Stimulated activated CD4-positive, alpha-beta T cell treated with anti-CD3 and anti-CD28 coated beads, Interleukin-15, amount 100 ng/mL, for 24 hours (primary cell): ENCODE results near the gene LAMTOR5.
"Not testable (repeated sequence)": the region's sequence is repeated elsewhere in the genome, so short reads cannot be mapped to it uniquely, and the experiment has no call there.

ENCODE experiments used
- DNase-seq: peaks from one replicate; pipeline ENCODE4 v3.0.0-alpha.2; 2020

LAMTOR5 gene

GRCh38 chr1:110425612-110426152, 18.2 kb upstream of the LAMTOR5 start:
- no peak for DNase-seq

DNA sequence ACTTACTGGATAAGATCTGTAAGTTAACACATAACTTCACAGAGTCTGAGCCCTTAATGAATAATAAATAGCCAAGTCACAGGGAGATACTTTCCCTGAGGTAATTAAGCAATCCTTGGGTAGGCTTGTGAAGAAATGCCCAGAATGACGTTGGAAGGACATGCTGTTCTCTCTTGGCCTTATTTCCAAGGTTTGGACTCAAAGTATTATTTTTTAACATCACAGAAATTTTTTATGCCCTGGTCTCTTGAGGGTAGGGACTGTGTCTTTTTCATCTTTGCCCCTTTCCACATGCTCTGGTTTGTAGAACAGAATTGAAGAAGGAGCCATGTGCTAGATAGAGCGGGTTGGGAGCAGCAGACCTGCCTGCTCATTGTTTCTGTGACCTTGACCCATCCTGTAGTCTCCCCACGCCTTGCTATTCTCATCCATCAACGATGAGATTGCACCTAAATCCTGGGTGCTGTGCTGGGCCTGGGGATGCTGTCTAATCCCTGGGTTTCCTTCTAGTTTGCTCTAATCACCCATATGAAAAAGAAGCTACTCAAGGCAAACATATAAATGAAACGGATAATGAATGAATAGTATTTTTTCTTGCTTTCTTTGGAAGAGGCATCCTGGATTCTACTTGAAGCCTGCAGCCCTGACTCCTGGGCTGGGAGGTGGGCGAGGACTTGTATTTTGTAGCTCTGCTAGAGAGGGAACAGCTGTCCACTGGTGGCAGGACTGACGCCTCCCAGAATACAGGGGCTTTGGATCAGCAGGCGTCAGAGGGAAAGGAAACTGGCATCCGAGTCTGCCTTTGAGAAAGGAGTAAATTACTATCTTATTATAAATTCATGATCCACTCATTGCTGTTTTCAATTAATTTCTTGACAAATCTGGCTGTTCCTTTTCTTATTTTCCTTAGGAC, 17.5 kb upstream of the LAMTOR5 start:
- DNase-seq = no peak

DNA sequence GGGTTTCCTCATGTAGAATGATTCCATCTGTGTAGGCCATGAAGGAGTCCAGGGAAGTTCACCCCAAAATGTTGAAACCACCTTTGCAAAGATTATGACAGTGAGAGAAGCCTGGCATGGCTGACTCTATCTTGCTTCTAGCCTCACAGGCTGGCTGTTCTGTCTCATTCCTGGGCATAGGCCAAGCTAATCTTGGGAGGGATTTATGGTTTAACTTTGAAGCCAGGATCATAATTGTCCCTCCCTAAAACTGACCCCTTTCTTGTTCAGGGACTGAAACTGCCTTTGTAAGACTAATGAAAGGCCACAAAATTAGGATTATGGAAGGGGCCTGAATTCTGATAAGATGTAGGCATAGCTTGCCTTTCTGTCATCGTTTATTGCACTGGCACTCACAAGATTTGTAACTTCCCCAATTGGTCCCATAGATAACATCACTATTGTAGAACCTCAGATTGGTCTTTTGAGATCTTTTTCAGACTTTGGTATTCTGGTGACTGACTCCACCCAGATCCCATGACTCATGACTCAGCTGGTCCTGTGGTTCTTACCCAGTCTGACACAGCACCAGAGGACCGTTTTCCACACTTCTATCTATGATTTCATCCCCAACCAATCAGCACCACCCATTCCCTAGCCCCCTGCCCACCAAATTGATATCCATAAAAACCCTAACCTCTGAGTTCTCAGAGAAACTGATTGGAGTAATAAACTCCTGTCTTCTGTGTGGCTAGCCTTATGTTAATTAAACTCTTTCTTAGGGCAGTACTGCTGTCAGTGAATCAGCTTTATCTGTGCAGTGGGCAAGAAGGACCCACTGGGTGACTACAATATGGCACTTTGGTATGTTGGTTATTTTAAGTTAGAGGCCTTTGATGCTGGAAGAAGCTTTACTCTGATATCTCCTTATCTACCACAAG, 13.6 kb upstream of the LAMTOR5 start:
- DNase-seq = peak; percentile 19

DNA sequence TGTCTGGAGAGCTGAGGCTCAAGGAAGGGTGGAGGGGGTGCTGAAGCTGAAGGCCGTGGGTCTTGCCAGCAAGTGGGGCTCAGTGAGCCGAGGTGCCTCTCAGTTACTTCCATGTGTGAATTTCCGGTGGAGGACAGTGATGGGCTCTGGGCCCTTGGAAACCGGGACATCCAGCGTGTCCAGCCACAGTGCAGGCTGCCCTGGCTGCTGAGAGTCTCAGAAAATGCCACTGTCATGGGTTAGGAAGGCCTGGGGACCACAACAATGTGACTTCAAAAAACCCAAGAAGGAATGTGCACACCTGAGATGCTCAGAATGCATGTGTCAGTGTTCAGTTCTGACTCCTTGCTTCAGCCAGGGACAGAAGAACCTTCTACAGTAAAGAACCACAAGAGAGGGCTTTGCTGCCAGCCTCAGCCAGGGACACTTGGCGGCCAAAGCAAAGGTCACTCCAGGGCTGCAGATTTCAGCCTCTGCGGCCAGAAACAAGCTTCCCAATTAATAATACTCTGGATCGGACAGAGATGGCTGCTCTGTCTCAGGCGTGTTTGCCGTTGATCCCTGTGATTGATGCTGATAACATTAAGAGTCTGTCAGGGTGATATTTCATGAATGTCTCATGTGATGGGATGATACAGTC, 12.6 kb upstream of the LAMTOR5 start:
- no peak for DNase-seq

- no peak for DNase-seq
These were observed 11.2 kb upstream of the LAMTOR5 start for GRCh38 chr1:110418729-110419128.

DNA sequence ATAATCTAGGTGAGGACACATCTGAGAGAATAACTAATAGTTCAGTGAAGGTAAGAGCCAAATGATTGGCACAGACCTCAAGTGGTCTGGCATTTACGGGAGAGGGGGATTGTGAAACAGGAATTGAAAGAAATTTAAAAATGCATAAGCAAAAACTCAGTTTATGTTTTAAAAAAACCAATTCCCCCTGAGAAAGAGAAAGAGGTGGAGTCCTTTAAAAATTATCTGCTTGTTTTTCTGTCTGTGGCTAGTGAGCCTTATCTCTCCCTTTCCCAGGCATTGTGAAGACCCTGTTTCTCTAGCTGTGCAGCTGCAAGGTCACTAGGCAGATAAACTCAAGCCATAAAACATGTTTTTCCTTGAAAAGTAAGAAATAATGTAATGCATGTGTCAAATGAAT, 5.6 kb upstream of the LAMTOR5 start:
- not testable (repeated sequence) for DNase-seq

GRCh38 chr1:110412576-110412975, 5.1 kb upstream of the LAMTOR5 start:
- DNase-seq = peak; percentile 71

DNA sequence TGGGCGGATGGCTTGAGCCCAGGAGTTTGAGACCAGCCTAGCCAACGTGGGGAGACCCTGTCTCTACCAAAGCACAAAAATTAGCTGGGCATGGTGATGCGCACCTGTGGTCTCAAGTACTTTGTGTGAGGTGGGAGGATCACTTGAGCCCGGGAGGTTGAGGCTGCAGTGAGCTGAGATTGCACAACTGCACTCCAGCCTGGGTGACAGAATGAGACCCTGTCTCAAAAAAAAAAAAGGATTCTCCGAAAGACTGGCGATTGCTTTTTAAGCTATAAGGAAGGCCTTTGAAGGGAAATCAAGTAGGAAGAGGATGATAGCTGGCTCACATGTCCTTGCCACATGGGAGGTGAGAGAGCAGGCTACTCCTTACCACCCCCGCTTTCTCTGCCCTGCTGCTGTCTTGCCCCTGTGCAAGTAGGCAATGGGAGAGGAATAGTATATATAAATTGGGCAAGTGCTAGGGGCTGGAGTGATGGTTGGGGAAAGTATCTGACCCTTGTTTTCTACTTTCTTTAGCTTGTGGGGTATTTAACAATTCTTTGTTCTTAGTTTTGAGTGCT, 3.8 kb upstream of the LAMTOR5 start:
- no peak for DNase-seq

GRCh38 chr1:110409316-110409715, 1.8 kb upstream of the LAMTOR5 start:
- DNase-seq = no peak

DNA sequence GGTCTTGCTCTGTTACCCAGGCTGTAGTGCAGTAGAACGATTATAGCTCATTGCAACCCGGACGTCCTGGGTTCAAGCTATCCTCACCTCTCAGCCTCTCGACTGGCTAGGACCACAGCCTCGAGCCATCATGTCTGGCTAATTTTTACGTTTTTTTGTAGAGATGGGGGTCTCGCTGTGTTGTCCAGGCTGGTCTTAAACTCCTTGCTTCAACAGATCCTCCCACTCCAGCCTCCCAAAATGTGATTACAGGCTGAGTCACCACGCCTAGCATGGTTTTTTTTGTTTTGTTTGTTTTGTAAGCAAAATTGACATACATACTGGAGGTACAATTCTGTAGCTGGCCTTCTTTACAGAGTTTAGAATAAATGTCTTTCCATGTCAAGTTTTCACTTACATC, 994 bp upstream of the LAMTOR5 start:
- no peak for DNase-seq

GRCh38 chr1:110406407-110406806, 1.1 kb downstream of the LAMTOR5 start:
- not testable (repeated sequence) for DNase-seq

DNA sequence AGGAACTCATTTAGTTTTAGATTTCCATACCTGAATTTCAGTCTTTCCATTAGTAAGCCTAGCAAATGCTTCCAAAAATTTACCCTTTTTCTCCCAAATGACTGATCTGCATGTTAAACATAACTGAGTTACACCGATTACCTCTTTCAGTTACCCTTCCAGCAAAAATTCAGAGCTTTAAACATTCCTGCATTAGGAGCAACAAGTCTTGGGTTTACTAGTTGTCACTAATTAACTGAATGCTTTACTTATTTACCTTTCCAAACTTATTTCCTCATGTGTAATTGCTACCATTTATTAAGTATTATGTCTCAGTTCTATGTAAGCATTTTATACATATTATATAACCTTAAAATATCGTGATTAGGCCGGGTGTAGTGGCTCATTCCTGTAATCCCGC, 3.1 kb downstream of the LAMTOR5 start:
- DNase-seq = no peak

- no peak for DNase-seq
These were observed 3.7 kb downstream of the LAMTOR5 start for GRCh38 chr1:110403805-110404204.

- DNase-seq = not testable (repeated sequence)
These were observed 11.1 kb downstream of the LAMTOR5 start for GRCh38 chr1:110396259-110396958.

- DNase-seq = no peak
These were observed 13.0 kb downstream of the LAMTOR5 start for GRCh38 chr1:110394493-110394820.

GRCh38 chr1:110393691-110394492, 13.6 kb downstream of the LAMTOR5 start:
- no peak for DNase-seq

DNA sequence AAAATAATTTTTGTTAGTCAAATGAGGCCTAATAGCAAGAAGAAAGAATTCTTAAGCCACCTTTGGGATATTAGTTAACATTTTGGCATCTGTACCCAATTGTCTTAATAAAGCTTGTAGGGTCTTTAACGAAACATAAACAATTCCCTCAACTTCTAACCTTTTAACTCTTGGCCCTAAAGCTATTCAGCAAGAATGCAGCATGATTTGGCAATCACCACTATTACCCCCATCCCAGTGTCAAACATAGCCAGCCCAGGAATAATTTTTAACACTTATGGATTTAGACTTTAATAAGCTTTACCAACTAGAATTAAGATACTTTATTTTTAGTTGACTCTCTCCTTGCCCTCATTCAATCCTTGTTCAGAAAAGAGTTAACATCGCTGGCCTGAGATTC, 14.2 kb downstream of the LAMTOR5 start:
- DNase-seq = no peak

DNA sequence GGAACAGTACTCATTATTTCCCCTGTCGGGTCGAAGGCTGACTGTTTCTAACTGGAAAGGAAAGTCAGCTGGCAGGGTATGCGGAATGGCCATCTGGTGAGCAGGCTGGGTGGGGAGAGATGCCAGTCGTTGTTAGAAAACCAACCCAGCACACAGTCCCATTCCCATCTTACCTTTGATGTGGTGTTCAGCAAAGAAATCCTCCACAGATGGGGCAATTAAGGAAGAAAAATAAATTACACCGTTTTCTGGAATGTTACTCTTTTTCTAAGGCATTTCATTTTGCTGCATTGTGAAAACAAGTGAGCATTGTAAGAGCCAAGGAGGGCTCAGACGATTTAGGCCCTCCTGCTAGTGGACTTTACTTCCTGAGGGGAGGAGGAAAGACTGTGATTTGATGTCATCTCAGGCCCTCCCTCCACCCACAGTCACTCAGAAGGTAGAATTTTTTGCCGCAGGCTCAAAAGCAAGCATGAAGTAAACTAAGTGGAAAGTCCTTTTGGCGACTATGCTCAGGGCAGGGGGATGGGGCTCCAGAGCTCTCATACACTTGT, 16.7 kb downstream of the LAMTOR5 start, which contains the start of gene SLC16A4:
Gene SLC16A4, minus strand, starts transcription at position 335 of the 554 bp plus-strand sequence. CDS start 1,703 bp downstream, outside the sequence.
- no peak for DNase-seq

DNA sequence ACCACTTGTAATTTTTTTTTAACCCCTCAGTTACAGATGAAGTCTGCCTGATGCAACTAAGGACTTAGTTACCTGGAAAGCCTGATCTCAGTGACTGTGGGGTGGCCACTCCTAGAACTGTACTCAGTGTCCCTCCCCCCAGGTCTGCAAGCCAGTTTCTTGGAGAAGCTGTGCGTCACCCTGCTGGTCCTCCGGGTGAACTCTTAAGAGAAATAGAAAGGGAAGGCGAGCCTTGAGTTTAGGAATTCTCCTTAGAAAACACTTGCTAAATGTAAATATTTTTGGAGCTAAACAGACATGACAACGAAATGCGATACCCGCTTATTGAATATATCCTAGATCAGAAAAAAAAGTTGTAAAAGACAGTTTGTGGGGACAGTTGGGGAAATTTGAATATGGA, 17.4 kb downstream of the LAMTOR5 start:
- no peak for DNase-seq

DNA sequence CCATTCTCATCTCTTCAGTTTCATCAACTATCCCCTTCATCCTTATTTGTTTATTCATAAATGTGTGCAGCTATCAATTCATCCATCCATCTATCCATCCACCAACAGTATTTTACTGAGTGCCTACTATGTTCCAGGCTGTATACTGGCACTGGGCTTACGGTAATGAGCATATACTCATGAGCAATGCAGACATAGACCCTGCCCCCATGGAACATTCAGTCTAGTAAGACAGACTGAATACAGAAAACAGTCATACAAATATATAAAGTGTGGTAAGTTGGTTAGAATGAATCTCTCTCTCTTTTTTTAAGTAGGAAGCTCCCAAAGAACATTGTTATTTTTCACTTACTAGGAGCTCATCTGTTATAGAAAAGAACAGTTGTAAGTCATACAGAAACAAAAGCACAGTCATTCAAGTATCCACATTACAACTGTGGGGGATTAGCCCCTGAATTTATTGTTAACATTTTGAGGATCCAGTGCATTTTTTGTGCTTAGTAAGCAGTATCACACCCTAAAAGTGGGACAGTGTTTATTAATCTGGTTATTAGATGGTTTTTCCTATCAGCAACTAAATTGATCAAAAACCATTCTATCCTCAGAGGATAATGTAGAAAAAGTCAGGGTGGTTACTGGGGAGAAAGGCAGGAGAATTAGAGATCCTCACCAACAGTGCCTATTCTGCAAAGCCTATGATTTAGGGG, 20.3 kb downstream of the LAMTOR5 start:
- no peak for DNase-seq
